Type B pancreatic cell (in vitro differentiated cells): ENCODE results near the gene MEDAG. TPM values are rescaled to one million over a fixed set of nuclear protein-coding genes. Genes with fewer than 3 reads are reported as not detected.

Experiments used
- DNase-seq: peaks from one replicate; pipeline ENCODE4 v3.0.0; 2021; ENCODE audit warnings: mixed read lengths; ENCODE audit not compliant: unreplicated experiment; ENCODE audit errors: extremely low spot score
- H3K27ac Mint-ChIP-seq: 2 replicates; pipeline ENCODE4 v1.8.0; 2021; ENCODE audit warnings: mild to moderate bottlenecking, mixed read lengths
- H3K27me3 Mint-ChIP-seq: 2 replicates; pipeline ENCODE4 v1.8.0; 2021; ENCODE audit warnings: mixed read lengths
- H3K36me3 Mint-ChIP-seq: 2 replicates; pipeline ENCODE4 v1.8.0; 2021; ENCODE audit warnings: mixed read lengths
- H3K4me1 Mint-ChIP-seq: one replicate; pipeline ENCODE4 v1.8.0; 2021; ENCODE audit warnings: mixed read lengths; ENCODE audit not compliant: unreplicated experiment
- H3K4me3 Mint-ChIP-seq: 2 replicates; pipeline ENCODE4 v1.8.0; 2021; ENCODE audit warnings: mild to moderate bottlenecking, mixed read lengths
- H3K9me3 Mint-ChIP-seq: 2 replicates; pipeline ENCODE4 v1.8.0; 2021; ENCODE audit warnings: mixed read lengths
- total RNA-seq: library from RNA; stranded (reverse); gene quantifications from 2 replicates; pipeline ENCODE4 v1.2.1, GENCODE V29; 2021; ENCODE audit warnings: low replicate concordance
- TF ChIP-seq, protein P1 (sequence below): fragments of 200-600 bp; sonication (generic); conservative IDR thresholded peaks from 2 replicates; pipeline ENCODE4 v1.5.0; 2021; ENCODE audit warnings: antibody characterized with exemption, mild to moderate bottlenecking

The MEDAG gene
- total RNA-seq, 1 donor from 2014 or later = 0.36 TPM

DNA sequence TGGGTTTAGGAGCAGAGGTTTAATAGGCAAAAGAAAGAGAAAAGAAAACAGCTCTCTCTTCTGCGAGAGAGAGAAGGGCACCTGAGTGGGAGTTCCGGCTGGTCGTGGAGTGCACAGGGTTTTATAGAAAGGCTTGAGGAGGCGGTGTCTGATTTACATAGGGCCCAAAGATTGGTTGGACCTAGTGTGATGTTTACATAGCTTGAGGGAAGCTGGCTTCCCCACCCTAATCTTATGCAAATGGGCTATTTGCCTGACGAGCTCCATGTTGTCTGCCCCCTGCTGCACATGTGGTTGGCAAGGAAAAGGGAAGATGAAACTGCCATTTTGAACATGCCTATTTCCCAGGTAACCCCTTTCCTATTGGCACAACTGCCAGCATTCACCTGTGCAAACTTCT, 21.5 kb upstream of the MEDAG start:
- Mint-ChIP-seq H3K4me3 (no peak overlapping the region), H3K9me3 (peaks cover 6% of the 10 kb centered on the region), H3K36me3 (no peaks in the 10 kb centered on the region), H3K27ac (no peak overlapping the region), H3K27me3 (no peaks in the 10 kb centered on the region), H3K4me1 (peaks cover 29% of the 10 kb centered on the region)
- TF ChIP-seq, protein P1, sequence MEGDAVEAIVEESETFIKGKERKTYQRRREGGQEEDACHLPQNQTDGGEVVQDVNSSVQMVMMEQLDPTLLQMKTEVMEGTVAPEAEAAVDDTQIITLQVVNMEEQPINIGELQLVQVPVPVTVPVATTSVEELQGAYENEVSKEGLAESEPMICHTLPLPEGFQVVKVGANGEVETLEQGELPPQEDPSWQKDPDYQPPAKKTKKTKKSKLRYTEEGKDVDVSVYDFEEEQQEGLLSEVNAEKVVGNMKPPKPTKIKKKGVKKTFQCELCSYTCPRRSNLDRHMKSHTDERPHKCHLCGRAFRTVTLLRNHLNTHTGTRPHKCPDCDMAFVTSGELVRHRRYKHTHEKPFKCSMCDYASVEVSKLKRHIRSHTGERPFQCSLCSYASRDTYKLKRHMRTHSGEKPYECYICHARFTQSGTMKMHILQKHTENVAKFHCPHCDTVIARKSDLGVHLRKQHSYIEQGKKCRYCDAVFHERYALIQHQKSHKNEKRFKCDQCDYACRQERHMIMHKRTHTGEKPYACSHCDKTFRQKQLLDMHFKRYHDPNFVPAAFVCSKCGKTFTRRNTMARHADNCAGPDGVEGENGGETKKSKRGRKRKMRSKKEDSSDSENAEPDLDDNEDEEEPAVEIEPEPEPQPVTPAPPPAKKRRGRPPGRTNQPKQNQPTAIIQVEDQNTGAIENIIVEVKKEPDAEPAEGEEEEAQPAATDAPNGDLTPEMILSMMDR = no peak
- DNase-seq = no peak

DNA sequence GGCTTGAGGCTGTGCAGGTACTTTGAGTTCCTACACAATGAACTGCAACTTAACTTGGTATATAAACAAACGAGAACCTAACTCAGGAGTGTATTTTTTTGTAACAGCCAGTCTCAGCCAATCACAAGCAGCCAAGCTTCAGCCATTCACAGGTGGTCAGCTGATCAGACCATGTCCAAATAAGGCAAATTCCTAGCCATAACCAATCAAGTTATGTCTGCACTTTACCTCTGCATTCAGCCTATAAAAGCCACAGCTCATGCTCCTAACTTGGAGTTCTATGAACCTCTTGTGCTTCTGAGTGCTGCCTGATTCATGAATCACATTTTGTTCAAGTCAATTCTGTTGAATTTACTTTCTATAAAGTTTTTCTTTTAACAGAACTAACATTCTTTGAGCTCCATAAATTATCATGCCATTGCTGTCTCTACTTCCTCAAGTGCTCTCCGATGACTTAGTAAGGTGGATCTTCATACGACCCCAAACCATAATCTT, 16.8 kb upstream of the MEDAG start:
- H3K27me3 Mint-ChIP-seq = peaks cover 4% of the 10 kb centered on the region
- peaks cover 3% of the 10 kb centered on the region for H3K9me3 Mint-ChIP-seq

DNA sequence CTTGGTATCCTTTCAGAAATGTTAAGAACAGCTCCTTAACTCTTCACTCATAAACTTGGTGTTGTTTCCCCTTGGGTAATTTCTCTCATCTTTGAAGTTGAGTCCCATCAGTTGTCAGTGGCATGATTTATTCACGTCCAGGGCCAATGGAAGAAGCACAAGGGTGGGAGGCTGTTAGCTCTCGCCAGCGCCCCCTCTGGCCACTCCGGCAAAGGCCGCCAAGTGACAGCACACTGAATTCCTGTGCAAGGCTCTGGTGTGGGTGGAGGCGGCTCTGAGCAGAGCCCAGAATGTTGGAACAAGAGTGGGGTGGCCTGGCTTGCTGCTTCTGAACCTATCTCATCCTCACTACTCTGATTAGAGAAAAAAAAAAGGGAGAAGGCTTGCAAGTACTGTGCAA, 13.1 kb upstream of the MEDAG start:
- Mint-ChIP-seq H3K27me3 (peaks cover 4% of the 10 kb centered on the region), H3K4me3 (no peak overlapping the region), H3K36me3 (no peaks in the 10 kb centered on the region), H3K9me3 (no peaks in the 10 kb centered on the region), H3K4me1 (peaks cover 12% of the 10 kb centered on the region), H3K27ac (no peak overlapping the region)
- TF ChIP-seq, protein P1 = peak; percentile 70
- no peak for DNase-seq

More for the DNA sequence above, 16.8 kb upstream of the MEDAG start:
- no peaks in the 10 kb centered on the region for H3K36me3 Mint-ChIP-seq
- H3K27ac Mint-ChIP-seq = no peak overlapping the region
- H3K4me3 Mint-ChIP-seq = no peak overlapping the region
- H3K4me1 Mint-ChIP-seq = peaks cover 6% of the 10 kb centered on the region
- TF ChIP-seq, protein P1 = no peak
- no peak for DNase-seq

- Mint-ChIP-seq H3K27ac (peak overlapping the region; percentile 52), H3K4me3 (peak overlapping the region; percentile 15)
- DNase-seq = no peak
These were observed 10.3 kb upstream of the MEDAG start for GRCh38 chr13:30895773-30896172.

DNA sequence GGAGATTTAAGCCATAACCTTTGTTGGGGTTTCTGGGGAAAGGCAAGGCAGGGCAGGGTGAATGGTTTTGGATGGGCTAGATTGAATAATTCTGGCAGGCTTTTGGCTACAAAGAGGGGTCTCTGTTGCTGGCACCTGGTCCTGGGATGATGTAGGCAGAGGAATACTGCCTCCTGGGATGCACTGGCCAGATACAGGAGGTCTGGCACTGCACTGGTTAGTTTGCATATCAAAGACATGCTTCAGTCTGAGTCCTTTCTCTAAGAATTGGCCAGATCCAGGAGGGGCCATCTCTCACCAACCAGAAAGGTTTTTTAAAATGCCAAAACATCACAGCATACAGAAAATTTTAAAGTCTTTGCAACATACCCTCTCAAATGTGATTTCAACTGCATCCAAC, 8.0 kb upstream of the MEDAG start:
- Mint-ChIP-seq H3K27me3 (peaks cover 25% of the 10 kb centered on the region), H3K9me3 (no peaks in the 10 kb centered on the region), H3K36me3 (no peaks in the 10 kb centered on the region), H3K27ac (no peak overlapping the region), H3K4me1 (peaks cover 11% of the 10 kb centered on the region), H3K4me3 (no peak overlapping the region)
- TF ChIP-seq, protein P1 = no peak
- no peak for DNase-seq

More at GRCh38 chr13:30895773-30896172, 10.3 kb upstream of the MEDAG start:
- Mint-ChIP-seq H3K4me1 (peaks cover 18% of the 10 kb centered on the region), H3K27me3 (peaks cover 11% of the 10 kb centered on the region), H3K36me3 (no peaks in the 10 kb centered on the region), H3K9me3 (no peaks in the 10 kb centered on the region)
- TF ChIP-seq, protein P1 = no peak
